ENCODE results near the gene EEF1AKMT3. TPM values are rescaled to one million over a fixed set of nuclear protein-coding genes. Genes with fewer than 3 reads are reported as not detected.

The EEF1AKMT3 gene
- total and polyA plus RNA-seq, 4 donors: 1.5 to 6.4 (median 2.1) TPM

- Histone ChIP-seq H3K27ac (ENCODE audit: low read depth in 1 of 2, low read length in 2 of 2) (no peak overlapping the region), H3K36me3 (ENCODE audit: control insufficient read depth in 4 of 4, insufficient read depth in 3 of 4, low read depth in 1 of 4, low read length in 3 of 4) (peaks cover 0 to 7% (median 0%) of the 10 kb centered on the region in 4 donors), H3K4me3 (ENCODE audit: low read depth in 1 of 3, low read length in 3 of 3) (no peak overlapping the region), H3K4me1 (ENCODE audit: control insufficient read depth in 4 of 4, insufficient read depth in 4 of 4, low read length in 3 of 4) (peaks cover 0 to 18% (median 10%) of the 10 kb centered on the region in 4 donors), H3K9ac (ENCODE audit: low read depth in 1 of 2, low read length in 2 of 2) (no peak overlapping the region), H3K27me3 (ENCODE audit: control insufficient read depth in 4 of 4, insufficient read depth in 4 of 4, low read length in 3 of 4) (peaks cover 0 to 2% (median 0%) of the 10 kb centered on the region in 4 donors), H3K9me3 (ENCODE audit: control insufficient read depth in 4 of 4, low read length in 3 of 4) (no peaks in the 10 kb centered on the region)
- TF ChIP-seq MAX (IDR thresholded peaks at IDR 0.05) (no peak), FOXA1 (IDR thresholded peaks at IDR 0.05) (no peak), ATF3 (IDR thresholded peaks at IDR 0.05) (no peak), FOXA2 (IDR thresholded peaks at IDR 0.05) (no peak), HNF4G (IDR thresholded peaks at IDR 0.05) (no peak), HNF4A (conservative IDR thresholded peaks at IDR 0.05) (no peak), JUND (IDR thresholded peaks at IDR 0.05) (no peak), NR2F2 (IDR thresholded peaks at IDR 0.05) (no peak), GABPA (IDR thresholded peaks at IDR 0.05 in 1 of 2, conservative IDR thresholded peaks at IDR 0.05 in 1 of 2) (no peak), EGR1 (IDR thresholded peaks at IDR 0.05; ENCODE audit: low read depth in 2 of 2) (no peak), SP1 (IDR thresholded peaks at IDR 0.05) (no peak), RXRA (IDR thresholded peaks at IDR 0.05) (no peak), CTCF (IDR thresholded peaks at IDR 0.05; ENCODE audit: low read depth, low read length, missing input control) (no peak), REST (IDR thresholded peaks at IDR 0.05) (no peak)
- 95% methylated on average over 25 of the region's 25 CpGs for WGBS
- DNase-seq (ENCODE audit: low spot score): no peak
Observed at GRCh38 chr12:57758552-57759359, 13.7 kb upstream of the EEF1AKMT3 start.

- no peak overlapping the region for H3K9ac ChIP-seq (ENCODE audit: low read depth in 1 of 2, low read length in 2 of 2)
- WGBS: 40% methylated on average over 3 of the region's 3 CpGs
- peaks cover 0 to 17% (median 9%) of the 10 kb centered on the region in 4 donors for H3K4me1 ChIP-seq (ENCODE audit: control insufficient read depth in 4 of 4, insufficient read depth in 4 of 4, low read length in 3 of 4)
- H3K4me3 ChIP-seq (ENCODE audit: low read depth in 1 of 3, low read length in 3 of 3): no peak overlapping the region
- DNase-seq (ENCODE audit: low spot score): no peak
- no peak overlapping the region for H3K27ac ChIP-seq (ENCODE audit: low read depth in 1 of 2, low read length in 2 of 2)
- TF ChIP-seq FOXA1 (IDR thresholded peaks at IDR 0.05) (no peak), EGR1 (IDR thresholded peaks at IDR 0.05; ENCODE audit: low read depth in 2 of 2) (no peak), RAD21 (IDR thresholded peaks at IDR 0.05) (peak in 1 of 2 donors; percentile 63), CTCF (IDR thresholded peaks at IDR 0.05; ENCODE audit: low read depth, low read length, missing input control) (peak; percentile 34)
- no peaks in the 10 kb centered on the region for H3K9me3 ChIP-seq (ENCODE audit: control insufficient read depth in 4 of 4, low read length in 3 of 4)
- peaks cover 0 to 6% (median 2%) of the 10 kb centered on the region in 4 donors for H3K27me3 ChIP-seq (ENCODE audit: control insufficient read depth in 4 of 4, insufficient read depth in 4 of 4, low read length in 3 of 4)
- peaks cover 0 to 7% (median 0%) of the 10 kb centered on the region in 4 donors for H3K36me3 ChIP-seq (ENCODE audit: control insufficient read depth in 4 of 4, insufficient read depth in 3 of 4, low read depth in 1 of 4, low read length in 3 of 4)
Observed at GRCh38 chr12:57759360-57759980, 12.9 kb upstream of the EEF1AKMT3 start.

Measured in liver (tissue), 9 donors.